ENCODE data around the gene GALNT11.
"Not testable (repeated sequence)": the region's sequence is repeated elsewhere in the genome, so short reads cannot be mapped to it uniquely, and the experiment has no call there.

GALNT11 gene

GRCh38 chr7:152027491-152028365 is 2.3 kb downstream of the GALNT11 start:
- DNase-seq (ENCODE audit: low spot score), result not testable (repeated sequence)

- DNase-seq (ENCODE audit: low spot score), result not testable (repeated sequence)
Measured at GRCh38 chr7:152030059-152030458, 4.6 kb downstream of the GALNT11 start.

GRCh38 chr7:152030639-152031038 is 5.2 kb downstream of the GALNT11 start:
- DNase-seq (ENCODE audit: low spot score), result not testable (repeated sequence)

GRCh38 chr7:152035817-152036216 is 10.3 kb downstream of the GALNT11 start:
- no peak for DNase-seq (ENCODE audit: low spot score)

GRCh38 chr7:152038410-152038809 is 12.9 kb downstream of the GALNT11 start:
- DNase-seq (ENCODE audit: low spot score), result not testable (repeated sequence)

- DNase-seq (ENCODE audit: low spot score), result not testable (repeated sequence)
Measured at GRCh38 chr7:152043086-152043485, 17.6 kb downstream of the GALNT11 start.

GRCh38 chr7:152044909-152045308 is 19.4 kb downstream of the GALNT11 start:
- DNase-seq (ENCODE audit: low spot score), result not testable (repeated sequence)

GRCh38 chr7:152046531-152046930 is 21.1 kb downstream of the GALNT11 start:
- no peak for DNase-seq (ENCODE audit: low spot score)

- DNase-seq (ENCODE audit: low spot score), result no peak
Measured at GRCh38 chr7:152048051-152048450, 22.6 kb downstream of the GALNT11 start.

- DNase-seq (ENCODE audit: low spot score), result peak; percentile 36
Measured at GRCh38 chr7:152050547-152050971, 25.1 kb downstream of the GALNT11 start.

GRCh38 chr7:152051968-152052367 is 26.5 kb downstream of the GALNT11 start:
- DNase-seq (ENCODE audit: low spot score), result no peak

- no peak for DNase-seq (ENCODE audit: low spot score)
Measured at GRCh38 chr7:152052771-152053170, 27.3 kb downstream of the GALNT11 start.

GRCh38 chr7:152054367-152055230 is 29.1 kb downstream of the GALNT11 start:
- DNase-seq (ENCODE audit: low spot score), result no peak

- DNase-seq (ENCODE audit: low spot score), result no peak
Measured at GRCh38 chr7:152056621-152057274, 31.3 kb downstream of the GALNT11 start.

GRCh38 chr7:152059311-152059710 is 33.8 kb downstream of the GALNT11 start:
- no peak for DNase-seq (ENCODE audit: low spot score)

- DNase-seq (ENCODE audit: low spot score), result not testable (repeated sequence)
Measured at GRCh38 chr7:152061086-152061485, 35.6 kb downstream of the GALNT11 start.

GRCh38 chr7:152063192-152063591 is 37.7 kb downstream of the GALNT11 start:
- DNase-seq (ENCODE audit: low spot score), result not testable (repeated sequence)

- not testable (repeated sequence) for DNase-seq (ENCODE audit: low spot score)
Measured at GRCh38 chr7:152063821-152064220, 38.3 kb downstream of the GALNT11 start.

GRCh38 chr7:152065800-152066344 is 40.4 kb downstream of the GALNT11 start:
- not testable (repeated sequence) for DNase-seq (ENCODE audit: low spot score)

GRCh38 chr7:152072421-152072820 is 46.9 kb downstream of the GALNT11 start:
- no peak for DNase-seq (ENCODE audit: low spot score)

GRCh38 chr7:152073352-152073751 is 47.9 kb downstream of the GALNT11 start:
- no peak for DNase-seq (ENCODE audit: low spot score)

- no peak for DNase-seq (ENCODE audit: low spot score)
Measured at GRCh38 chr7:152074673-152075072, 49.2 kb downstream of the GALNT11 start.

Data from putamen (tissue), 1 donor.